Keratinocyte (primary cell): Measurements from ENCODE around the gene TNS4.

Experiments
- CTCF ChIP-seq, 3 experiments: IDR thresholded peaks in 1 of 3; conservative IDR thresholded peaks in 1 of 3; optimal IDR thresholded peaks in 1 of 3; 2 replicates in 2 of 3; 3 replicates in 1 of 3; pipeline versions ENCODE3 to v1.5.1; 2011; ENCODE audit warnings: low read length in 3 of 3, mild to moderate bottlenecking in 3 of 3, moderate library complexity in 2 of 3, control low read depth in 1 of 3, inconsistent platforms in 1 of 3; ENCODE audit not compliant: insufficient read depth in 2 of 3; ENCODE audit errors: extremely low read depth in 1 of 3
- EZH2 ChIP-seq: IDR thresholded peaks from one replicate; pipeline ENCODE4 v1.6.1; 2012; ENCODE audit warnings: inconsistent platforms, mild to moderate bottlenecking, low read length, moderate library complexity

GRCh38 chr17:40503154-40503553 is 1.7 kb upstream of the TNS4 start:
- TF ChIP-seq EZH2: no peak
- TF ChIP-seq CTCF (optimal IDR thresholded peaks at IDR 0.05 in 1 of 3, IDR thresholded peaks at IDR 0.05 in 1 of 3, conservative IDR thresholded peaks at IDR 0.05 in 1 of 3; ENCODE audit: extremely low read depth in 1 of 3, insufficient read depth in 2 of 3, low read length in 3 of 3): no peak
